ENCODE data around the gene PCDHGB6.
"Not testable (repeated sequence)": the region's sequence is repeated elsewhere in the genome, so short reads cannot be mapped to it uniquely, and the experiment has no call there.

The PCDHGB6 gene

GRCh38 chr5:141369994-141370848 lies 37.6 kb upstream of the PCDHGB6 start, which contains the start of gene PCDHGB3:
Gene PCDHGB3, plus strand, starts transcription at chr5:141370242. Its CDS starts 153 bp downstream, at chr5:141370395.
- peak; percentile 83 for DNase-seq (ENCODE audit: low read depth)
- TF ChIP-seq CTCF (IDR thresholded peaks at IDR 0.05; ENCODE audit: insufficient read depth, low read depth, low read length, missing control alignments) = peak; percentile 51
- H3K4me3 ChIP-seq (ENCODE audit: low read depth, low read length) = peak within 1 kb of the TSS; percentile 59

DNA sequence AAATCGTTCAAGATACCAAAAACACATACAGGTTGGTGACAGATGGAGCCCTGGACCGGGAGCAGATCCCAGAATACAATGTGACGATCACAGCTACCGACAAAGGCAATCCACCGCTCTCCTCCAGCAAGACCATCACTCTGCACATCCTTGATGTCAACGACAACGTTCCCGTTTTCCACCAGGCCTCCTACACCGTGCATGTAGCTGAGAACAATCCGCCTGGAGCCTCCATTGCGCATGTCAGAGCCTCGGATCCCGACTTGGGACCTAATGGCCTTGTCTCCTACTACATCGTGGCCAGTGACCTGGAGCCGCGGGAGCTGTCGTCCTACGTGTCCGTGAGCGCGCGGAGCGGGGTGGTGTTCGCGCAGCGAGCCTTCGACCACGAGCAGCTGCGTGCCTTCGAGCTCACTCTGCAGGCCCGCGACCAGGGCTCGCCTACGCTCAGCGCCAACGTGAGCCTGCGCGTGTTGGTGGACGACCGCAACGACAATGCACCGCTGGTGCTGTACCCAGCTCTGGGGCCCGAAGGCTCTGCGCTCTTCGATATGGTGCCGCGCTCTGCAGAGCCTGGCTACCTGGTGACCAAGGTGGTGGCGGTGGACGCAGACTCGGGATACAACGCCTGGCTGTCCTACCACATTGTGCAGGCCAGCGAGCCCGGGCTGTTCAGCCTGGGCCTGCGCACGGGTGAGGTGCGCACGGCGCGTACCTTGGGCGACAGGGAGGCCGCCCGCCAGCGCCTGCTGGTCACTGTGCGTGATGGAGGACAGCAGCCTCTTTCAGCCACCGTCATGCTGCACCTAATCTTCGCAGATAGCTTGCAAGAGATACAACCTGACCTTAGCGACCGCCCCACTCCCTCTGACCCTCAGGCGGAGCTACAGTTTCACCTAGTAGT lies 36.0 kb upstream of the PCDHGB6 start:
- no peak overlapping the region for H3K4me3 ChIP-seq (ENCODE audit: low read depth, low read length)
- DNase-seq (ENCODE audit: low read depth) = no peak
- no peak for TF ChIP-seq CTCF (IDR thresholded peaks at IDR 0.05; ENCODE audit: insufficient read depth, low read depth, low read length, missing control alignments)

GRCh38 chr5:141373673-141374317 lies 34.0 kb upstream of the PCDHGB6 start, which contains the start of gene PCDHGA6:
Gene PCDHGA6, plus strand, starts transcription at chr5:141373891. Its CDS starts 193 bp downstream, at chr5:141374084.
- no peak within 1 kb of the TSS for H3K4me3 ChIP-seq (ENCODE audit: low read depth, low read length)
- peak; percentile 28 for TF ChIP-seq CTCF (IDR thresholded peaks at IDR 0.05; ENCODE audit: insufficient read depth, low read depth, low read length, missing control alignments)
- DNase-seq (ENCODE audit: low read depth) = no peak

- no peak overlapping the region for H3K4me3 ChIP-seq (ENCODE audit: low read depth, low read length)
- DNase-seq (ENCODE audit: low read depth) = no peak
- no peak for TF ChIP-seq CTCF (IDR thresholded peaks at IDR 0.05; ENCODE audit: insufficient read depth, low read depth, low read length, missing control alignments)
Observed at GRCh38 chr5:141374627-141375026, 33.2 kb upstream of the PCDHGB6 start.

- not testable (repeated sequence) for DNase-seq (ENCODE audit: low read depth); H3K4me3 ChIP-seq (ENCODE audit: low read depth, low read length)
Observed at GRCh38 chr5:141375444-141376155, 32.2 kb upstream of the PCDHGB6 start.

DNA sequence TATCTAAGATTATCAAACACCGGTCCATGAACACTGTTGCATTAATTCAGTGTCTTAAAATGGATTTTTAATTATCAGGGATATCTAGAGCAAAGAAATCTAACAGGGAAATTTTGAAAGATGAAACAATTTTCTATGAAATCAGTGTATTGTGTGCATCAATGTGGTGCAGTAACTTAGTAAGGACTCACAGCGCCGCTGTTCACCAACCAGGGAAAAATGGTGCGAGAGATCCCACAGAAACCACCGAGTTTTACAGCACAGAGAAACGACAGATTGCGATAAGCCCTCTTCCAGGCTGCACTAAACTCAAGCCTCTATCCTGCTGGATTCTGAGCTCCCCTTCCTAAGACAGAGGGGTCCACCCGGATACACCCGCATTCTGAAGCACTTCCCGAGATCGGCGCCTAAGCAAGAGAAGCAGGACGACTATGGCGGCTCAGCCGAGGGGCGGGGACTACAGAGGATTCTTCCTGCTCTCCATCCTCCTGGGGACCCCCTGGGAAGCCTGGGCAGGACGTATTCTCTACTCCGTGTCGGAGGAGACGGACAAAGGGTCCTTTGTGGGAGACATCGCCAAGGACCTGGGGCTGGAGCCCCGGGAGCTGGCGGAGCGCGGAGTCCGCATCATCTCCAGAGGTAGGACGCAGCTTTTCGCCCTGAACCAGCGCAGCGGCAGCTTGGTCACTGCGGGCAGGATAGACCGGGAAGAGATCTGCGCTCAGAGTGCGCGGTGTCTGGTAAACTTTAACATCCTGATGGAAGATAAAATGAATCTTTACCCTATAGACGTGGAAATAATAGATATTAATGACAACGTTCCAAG lies 25.1 kb upstream of the PCDHGB6 start, which contains the start of gene PCDHGA7:
PCDHGA7 (plus strand) TSS at position 274 of the 826 bp plus-strand sequence; CDS start at position 432, 158 bp downstream.
- no peak for TF ChIP-seq CTCF (IDR thresholded peaks at IDR 0.05; ENCODE audit: insufficient read depth, low read depth, low read length, missing control alignments)
- DNase-seq (ENCODE audit: low read depth) = no peak
- no peak within 1 kb of the TSS for H3K4me3 ChIP-seq (ENCODE audit: low read depth, low read length)
